DOHH2 (cell line): ENCODE measurements around the gene NR3C2.
"Not testable (repeated sequence)": the region's sequence is repeated elsewhere in the genome, so short reads cannot be mapped to it uniquely, and the experiment has no call there.

Experiments
- H3F3A ChIP-seq: fragments of 200-600 bp; sonication (generic), shearing (Covaris generic); 2 replicates; pipeline ENCODE4 v1.6.0; 2016; ENCODE audit warnings: antibody characterized with exemption, mild to moderate bottlenecking; ENCODE audit not compliant: control insufficient read depth, insufficient read depth
- H3K27ac ChIP-seq: fragments of 200-600 bp; sonication (generic); 2 replicates; pipeline ENCODE4 v1.5.1; 2014; ENCODE audit warnings: low read depth, mild to moderate bottlenecking, low read length, moderate library complexity
- H3K27me3 ChIP-seq: fragments of 200-600 bp; sonication (generic); 2 replicates; pipeline ENCODE4 v1.6.1; 2014; ENCODE audit warnings: mild to moderate bottlenecking, low read length, mixed read lengths; ENCODE audit not compliant: control insufficient read depth
- H3K36me3 ChIP-seq: fragments of 200-600 bp; sonication (generic); 2 replicates; pipeline ENCODE4 v1.6.1; 2014; ENCODE audit warnings: mild to moderate bottlenecking, low read length, moderate library complexity, mixed read lengths; ENCODE audit not compliant: control insufficient read depth
- H3K4me1 ChIP-seq: fragments of 200-600 bp; sonication (generic); 2 replicates; pipeline ENCODE4 v1.6.1; 2014; ENCODE audit warnings: mild to moderate bottlenecking, low read length, mixed read lengths; ENCODE audit not compliant: control insufficient read depth
- H3K4me2 ChIP-seq: fragments of 200-600 bp; sonication (generic); 2 replicates; pipeline ENCODE4 v1.6.0; 2014; ENCODE audit warnings: mild to moderate bottlenecking, low read length, moderate library complexity
- H3K4me3 ChIP-seq: fragments of 200-600 bp; sonication (generic); 2 replicates; pipeline ENCODE4 v1.5.1; 2014; ENCODE audit warnings: mild to moderate bottlenecking, low read length, mixed read lengths
- H3K79me2 ChIP-seq: fragments of 200-600 bp; sonication (generic); 2 replicates; pipeline ENCODE4 v1.6.1; 2014; ENCODE audit warnings: mild to moderate bottlenecking, low read length, mixed read lengths; ENCODE audit not compliant: control insufficient read depth
- H3K9me2 ChIP-seq: fragments of 200-600 bp; sonication (generic); replicated peaks from 2 replicates; pipeline ENCODE4 v1.6.1; 2014; ENCODE audit warnings: mild to moderate bottlenecking, low read length, mixed read lengths; ENCODE audit not compliant: control insufficient read depth
- H3K9me3 ChIP-seq: fragments of 200-600 bp; sonication (generic); 2 replicates; pipeline ENCODE4 v1.6.1; 2014; ENCODE audit warnings: antibody characterized with exemption, low read length, mixed read lengths; ENCODE audit not compliant: control insufficient read depth, insufficient read depth
- H4K20me1 ChIP-seq: fragments of 200-600 bp; sonication (generic); 2 replicates; pipeline ENCODE4 v1.6.0; 2014; ENCODE audit warnings: low read depth, mild to moderate bottlenecking, antibody characterized with exemption, low read length, moderate library complexity; ENCODE audit not compliant: control insufficient read depth, insufficient read depth
- EZH2phosphoT487 ChIP-seq: fragments of 200-600 bp; sonication (generic); IDR thresholded peaks from 2 replicates; pipeline ENCODE4 v1.6.1; 2017; ENCODE audit warnings: borderline replicate concordance, mild to moderate bottlenecking, antibody characterized with exemption, low read length, moderate library complexity, mixed read lengths
- TF ChIP-seq, protein P1 (sequence below): fragments of 200-600 bp; sonication (generic); IDR thresholded peaks from one replicate; pipeline ENCODE4 v1.5.1; 2014; ENCODE audit warnings: antibody characterized with exemption, mild to moderate bottlenecking, low read depth, low read length; ENCODE audit not compliant: poor library complexity, severe bottlenecking

NR3C2 gene

DNA sequence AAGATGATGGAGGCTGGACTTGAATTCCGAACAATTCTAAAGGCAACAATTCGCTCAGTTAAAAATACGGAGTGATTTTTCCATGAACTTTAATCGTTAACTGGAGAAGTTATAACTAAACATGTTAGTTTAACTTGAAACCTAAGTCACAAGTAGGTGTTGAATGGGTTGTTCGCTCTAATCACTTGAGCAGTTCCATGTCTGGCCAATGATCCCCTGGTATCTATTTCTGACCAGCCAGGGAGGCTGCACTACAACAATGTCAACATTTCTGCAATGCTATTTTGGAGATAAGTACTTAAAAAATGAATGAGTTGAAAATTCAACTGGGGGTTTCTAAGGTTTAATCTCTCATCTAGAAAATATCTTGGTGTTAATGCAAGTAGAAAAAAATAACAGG, 112.5 kb downstream of the NR3C2 start:
- H3K9me3 ChIP-seq = no peaks in the 10 kb centered on the region
- no peak overlapping the region for H3K4me2 ChIP-seq
- no peaks in the 10 kb centered on the region for H3K9me2 ChIP-seq
- TF ChIP-seq, protein P1, sequence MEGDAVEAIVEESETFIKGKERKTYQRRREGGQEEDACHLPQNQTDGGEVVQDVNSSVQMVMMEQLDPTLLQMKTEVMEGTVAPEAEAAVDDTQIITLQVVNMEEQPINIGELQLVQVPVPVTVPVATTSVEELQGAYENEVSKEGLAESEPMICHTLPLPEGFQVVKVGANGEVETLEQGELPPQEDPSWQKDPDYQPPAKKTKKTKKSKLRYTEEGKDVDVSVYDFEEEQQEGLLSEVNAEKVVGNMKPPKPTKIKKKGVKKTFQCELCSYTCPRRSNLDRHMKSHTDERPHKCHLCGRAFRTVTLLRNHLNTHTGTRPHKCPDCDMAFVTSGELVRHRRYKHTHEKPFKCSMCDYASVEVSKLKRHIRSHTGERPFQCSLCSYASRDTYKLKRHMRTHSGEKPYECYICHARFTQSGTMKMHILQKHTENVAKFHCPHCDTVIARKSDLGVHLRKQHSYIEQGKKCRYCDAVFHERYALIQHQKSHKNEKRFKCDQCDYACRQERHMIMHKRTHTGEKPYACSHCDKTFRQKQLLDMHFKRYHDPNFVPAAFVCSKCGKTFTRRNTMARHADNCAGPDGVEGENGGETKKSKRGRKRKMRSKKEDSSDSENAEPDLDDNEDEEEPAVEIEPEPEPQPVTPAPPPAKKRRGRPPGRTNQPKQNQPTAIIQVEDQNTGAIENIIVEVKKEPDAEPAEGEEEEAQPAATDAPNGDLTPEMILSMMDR = no peak
- no peak for TF ChIP-seq EZH2phosphoT487
- no peaks in the 10 kb centered on the region for H3K36me3 ChIP-seq
- no peaks in the 10 kb centered on the region for H4K20me1 ChIP-seq
- no peak overlapping the region for H3K4me3 ChIP-seq
- H3F3A ChIP-seq = no peaks in the 10 kb centered on the region
- no peaks in the 10 kb centered on the region for H3K79me2 ChIP-seq
- H3K27me3 ChIP-seq = no peaks in the 10 kb centered on the region
- H3K4me1 ChIP-seq = no peaks in the 10 kb centered on the region
- no peak overlapping the region for H3K27ac ChIP-seq

DNA sequence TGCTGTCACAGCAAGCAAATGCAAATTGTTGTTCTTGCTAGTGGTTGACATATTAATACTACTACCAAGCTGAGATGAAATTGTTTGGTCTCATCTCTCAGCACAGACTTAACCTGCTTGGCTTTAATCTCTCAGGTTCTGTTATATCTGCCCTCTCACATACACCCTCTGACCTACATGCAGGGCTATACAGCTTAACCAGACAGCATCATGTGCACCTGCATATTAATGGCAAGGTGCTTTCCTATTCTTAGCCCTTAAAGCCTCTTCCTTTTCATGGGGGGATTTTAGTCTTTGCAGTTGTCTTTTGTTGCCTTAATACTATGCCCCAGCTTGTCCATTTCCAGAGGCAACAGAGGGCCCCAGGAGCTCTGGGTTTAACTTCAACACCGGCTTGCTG, 114.5 kb downstream of the NR3C2 start:
- TF ChIP-seq, protein P1 = no peak
- TF ChIP-seq EZH2phosphoT487 = no peak
- Histone ChIP-seq H3K27me3 (no peaks in the 10 kb centered on the region), H3K4me1 (no peaks in the 10 kb centered on the region), H3K27ac (no peak overlapping the region), H3K36me3 (no peaks in the 10 kb centered on the region), H3K4me3 (no peak overlapping the region), H4K20me1 (no peaks in the 10 kb centered on the region), H3K79me2 (no peaks in the 10 kb centered on the region), H3K4me2 (no peak overlapping the region), H3K9me2 (no peaks in the 10 kb centered on the region), H3F3A (no peaks in the 10 kb centered on the region), H3K9me3 (no peaks in the 10 kb centered on the region)

- H3K9me2 ChIP-seq, H4K20me1 ChIP-seq, H3K4me2 ChIP-seq, H3K36me3 ChIP-seq, H3K4me3 ChIP-seq, H3F3A ChIP-seq, H3K27ac ChIP-seq, H3K27me3 ChIP-seq, H3K79me2 ChIP-seq, H3K4me1 ChIP-seq, H3K9me3 ChIP-seq: not testable (repeated sequence)
Measured at GRCh38 chr4:148323316-148323715, 118.9 kb downstream of the NR3C2 start.

- H3K4me3 ChIP-seq = no peak overlapping the region
- no peaks in the 10 kb centered on the region for H3K79me2 ChIP-seq
- no peaks in the 10 kb centered on the region for H3K9me2 ChIP-seq
- H3K27me3 ChIP-seq = no peaks in the 10 kb centered on the region
- no peaks in the 10 kb centered on the region for H3K9me3 ChIP-seq
- no peaks in the 10 kb centered on the region for H4K20me1 ChIP-seq
- TF ChIP-seq, protein P1 = no peak
- TF ChIP-seq EZH2phosphoT487 = no peak
- no peak overlapping the region for H3K27ac ChIP-seq
- H3F3A ChIP-seq = no peaks in the 10 kb centered on the region
- no peak overlapping the region for H3K4me2 ChIP-seq
- H3K4me1 ChIP-seq = no peaks in the 10 kb centered on the region
- no peaks in the 10 kb centered on the region for H3K36me3 ChIP-seq
Measured at GRCh38 chr4:148315049-148315448, 127.2 kb downstream of the NR3C2 start.
